WTC11 (cell line): Measurements from ENCODE around the gene ADAD2. TPM values are rescaled to one million over a fixed set of nuclear protein-coding genes. Genes with fewer than 3 reads are reported as not detected.

Experiments used
- ATAC-seq: fragments of 200-7000 bp; cut with Tn5 transposase; 2 replicates; pipeline ENCODE4 v1.10.0; 2021; ENCODE audit warnings: mild to moderate bottlenecking, moderate library complexity
- CTCF ChIA-PET: fragments of 300-600 bp; sonication (Branson Sonifier 250); formaldehyde crosslinking; loops from one replicate; lab custom pipeline; 2021; ENCODE audit warnings: antibody characterized with exemption; lab: Charles Lee
- POLR2A ChIA-PET: fragments of 350-600 bp; sonication (Branson Sonifier 250); formaldehyde crosslinking; loops from one replicate; lab custom pipeline; 2021; ENCODE audit warnings: antibody characterized with exemption; lab: Charles Lee
- DNase-seq: peaks from one replicate; pipeline ENCODE4 v3.0.0; 2021; ENCODE audit warnings: low spot score
- H3K27ac Mint-ChIP-seq: 2 replicates; pipeline ENCODE4 v1.8.0; 2021; ENCODE audit warnings: mixed read lengths
- H3K27me3 Mint-ChIP-seq: 2 replicates; pipeline ENCODE4 v1.8.0; 2021; ENCODE audit warnings: low read depth, mild to moderate bottlenecking, moderate library complexity, mixed read lengths
- H3K36me3 Mint-ChIP-seq: 2 replicates; pipeline ENCODE4 v1.8.0; 2021; ENCODE audit warnings: mixed read lengths
- H3K4me1 Mint-ChIP-seq: 2 replicates; pipeline ENCODE4 v1.8.0; 2022; ENCODE audit warnings: mixed read lengths
- H3K4me3 Mint-ChIP-seq: 2 replicates; pipeline ENCODE4 v1.8.0; 2021; ENCODE audit warnings: mild to moderate bottlenecking, moderate library complexity, mixed read lengths
- H3K9me3 Mint-ChIP-seq: 2 replicates; pipeline ENCODE4 v1.8.0; 2021; ENCODE audit warnings: mixed read lengths
- CBFB ChIP-seq: sonication (generic); formaldehyde crosslinking; IDR thresholded peaks from 2 replicates; pipeline ENCODE4 v1.8.1; 2022; ENCODE audit warnings: mild to moderate bottlenecking, low read depth, missing genetic modification reagents
- CREM ChIP-seq: sonication (generic); formaldehyde crosslinking; IDR thresholded peaks from 2 replicates; pipeline ENCODE4 v1.8.1; 2022; ENCODE audit warnings: mild to moderate bottlenecking, missing genetic modification reagents, moderate library complexity
- ESRRA ChIP-seq: sonication (generic); formaldehyde crosslinking; IDR thresholded peaks from 2 replicates; pipeline ENCODE4 v1.8.1; 2022; ENCODE audit warnings: mild to moderate bottlenecking, missing genetic modification reagents, borderline replicate concordance
- FOXJ3 ChIP-seq: sonication (generic); formaldehyde crosslinking; IDR thresholded peaks from 2 replicates; pipeline ENCODE4 v1.9.0; 2021; ENCODE audit warnings: missing genetic modification reagents, mild to moderate bottlenecking, borderline replicate concordance
- GTF2I ChIP-seq: fragments of 250-450 bp; sonication (Bioruptor Pico); conservative IDR thresholded peaks from 2 replicates; pipeline ENCODE4 v1.4.0; 2021; ENCODE audit warnings: mild to moderate bottlenecking
- JUN ChIP-seq: sonication (generic); formaldehyde crosslinking; IDR thresholded peaks from 2 replicates; pipeline ENCODE4 v1.8.0; 2023; ENCODE audit warnings: mild to moderate bottlenecking, missing genetic modification reagents
- KAT7 ChIP-seq: sonication (generic); formaldehyde crosslinking; IDR thresholded peaks from 2 replicates; pipeline ENCODE4 v1.8.1; 2023; ENCODE audit warnings: missing genetic modification reagents, mild to moderate bottlenecking, borderline replicate concordance
- NFATC4 ChIP-seq: fragments of 250-450 bp; sonication (Bioruptor Pico); IDR thresholded peaks from 2 replicates; pipeline ENCODE4 v1.9.0; 2021; ENCODE audit warnings: mild to moderate bottlenecking
- NR3C1 ChIP-seq: sonication (generic); formaldehyde crosslinking; conservative IDR thresholded peaks from 2 replicates; pipeline ENCODE4 v1.8.1; 2023; ENCODE audit warnings: low read depth, mild to moderate bottlenecking, missing genetic modification reagents
- RELA ChIP-seq: sonication (generic); formaldehyde crosslinking; IDR thresholded peaks from 2 replicates; pipeline ENCODE4 v1.8.1; 2022; ENCODE audit warnings: missing genetic modification reagents, mild to moderate bottlenecking, borderline replicate concordance
- RORB ChIP-seq: fragments of 250-450 bp; sonication (Bioruptor Pico); IDR thresholded peaks from 2 replicates; pipeline ENCODE4 v1.9.0; 2021; ENCODE audit warnings: mild to moderate bottlenecking
- SMAD4 ChIP-seq: sonication (generic); formaldehyde crosslinking; IDR thresholded peaks from 2 replicates; pipeline ENCODE4 v1.8.0; 2022; ENCODE audit warnings: mild to moderate bottlenecking, missing genetic modification reagents
- TEAD4 ChIP-seq: sonication (generic); formaldehyde crosslinking; IDR thresholded peaks from 2 replicates; pipeline ENCODE4 v1.8.0; 2022; ENCODE audit warnings: mild to moderate bottlenecking, missing genetic modification reagents
- TP53 ChIP-seq: sonication (generic); formaldehyde crosslinking; IDR thresholded peaks from 2 replicates; pipeline ENCODE4 v1.8.1; 2023; ENCODE audit warnings: mild to moderate bottlenecking, missing genetic modification reagents
- ZNF232 ChIP-seq: sonication (generic); formaldehyde crosslinking; IDR thresholded peaks from 2 replicates; pipeline ENCODE4 v1.8.0; 2022; ENCODE audit warnings: mild to moderate bottlenecking, missing genetic modification reagents
- ZNF416 ChIP-seq: fragments of 250-450 bp; sonication (Bioruptor Pico); IDR thresholded peaks from 2 replicates; pipeline ENCODE4 v1.9.0; 2021; ENCODE audit warnings: mild to moderate bottlenecking, inconsistent platforms
- total RNA-seq: library from RNA; stranded (reverse); gene quantifications from 3 replicates; pipeline ENCODE4 v1.2.3, GENCODE V29; 2021
- TF ChIP-seq, protein P1 (sequence below): sonication (generic); formaldehyde crosslinking; IDR thresholded peaks from 2 replicates; pipeline ENCODE4 v1.8.1; 2022; ENCODE audit warnings: missing genetic modification reagents, borderline replicate concordance
- TF ChIP-seq, protein P2 (sequence below): fragments of 250-450 bp; sonication (Bioruptor Pico); IDR thresholded peaks from 2 replicates; pipeline ENCODE4 v1.9.0; 2021; ENCODE audit warnings: mild to moderate bottlenecking, borderline replicate concordance
- TF ChIP-seq, protein P3 (sequence below): sonication (generic); formaldehyde crosslinking; IDR thresholded peaks from 2 replicates; pipeline ENCODE4 v1.8.1; 2023; ENCODE audit warnings: mild to moderate bottlenecking, missing genetic modification reagents
- TF ChIP-seq, protein P4 (sequence below): fragments of 250-450 bp; sonication (Bioruptor Pico); IDR thresholded peaks from 2 replicates; pipeline ENCODE4 v1.9.0; 2021; ENCODE audit warnings: moderate library complexity, mild to moderate bottlenecking, inconsistent platforms, borderline replicate concordance
- TF ChIP-seq, protein P5 (sequence below): sonication (generic); formaldehyde crosslinking; IDR thresholded peaks from 2 replicates; pipeline ENCODE4 v1.8.0; 2022; ENCODE audit warnings: mild to moderate bottlenecking, missing genetic modification reagents
- TF ChIP-seq, protein P6 (sequence below): fragments of 250-450 bp; sonication (Bioruptor Pico); IDR thresholded peaks from 2 replicates; pipeline ENCODE4 v2.1.2; 2022; ENCODE audit warnings: mild to moderate bottlenecking, moderate library complexity

ADAD2 gene
- total RNA-seq, 1 experiment from 2014 or later: 1.6 TPM

DNA sequence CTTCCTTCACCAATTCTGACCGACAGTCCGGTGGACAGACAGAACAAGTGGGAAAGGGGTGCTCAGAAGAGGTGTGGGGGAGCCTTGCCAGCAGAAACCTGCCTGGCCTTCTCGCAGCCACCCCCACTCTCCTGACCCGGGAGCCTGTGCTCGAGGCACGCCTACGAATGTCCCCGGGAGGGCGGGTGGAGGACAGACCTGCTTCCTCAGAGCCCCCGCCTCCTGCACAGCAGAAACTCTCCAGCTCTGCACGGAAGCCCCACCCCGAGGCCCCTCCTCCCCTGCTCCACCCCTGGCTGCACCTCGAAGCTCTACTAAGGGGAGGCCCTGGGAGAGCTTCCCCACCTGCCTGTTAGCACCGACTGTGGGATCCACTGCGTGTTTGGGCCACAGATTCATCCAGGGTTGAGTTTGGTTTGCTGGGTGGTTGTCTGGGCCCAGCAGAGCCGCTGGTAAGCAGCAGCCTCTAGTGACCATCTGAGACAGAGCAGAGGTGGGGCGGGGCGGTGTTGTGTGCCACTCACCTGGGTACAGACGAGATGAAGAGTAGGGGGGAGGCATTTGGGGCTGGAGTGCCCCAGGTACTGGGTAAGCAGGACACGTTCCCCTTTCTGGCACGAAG is 10.3 kb upstream of the ADAD2 start:
- peaks cover 6% of the 10 kb centered on the region; the same call in 1 of the 2 replicates for H3K4me1 Mint-ChIP-seq
- POLR2A ChIA-PET: interaction anchor here (0.6 kb wide), 1 partner anchor 50 kb away, joined by 3 read pairs; no protein-coding TSS in a partner anchor
- TF ChIP-seq, protein P1, sequence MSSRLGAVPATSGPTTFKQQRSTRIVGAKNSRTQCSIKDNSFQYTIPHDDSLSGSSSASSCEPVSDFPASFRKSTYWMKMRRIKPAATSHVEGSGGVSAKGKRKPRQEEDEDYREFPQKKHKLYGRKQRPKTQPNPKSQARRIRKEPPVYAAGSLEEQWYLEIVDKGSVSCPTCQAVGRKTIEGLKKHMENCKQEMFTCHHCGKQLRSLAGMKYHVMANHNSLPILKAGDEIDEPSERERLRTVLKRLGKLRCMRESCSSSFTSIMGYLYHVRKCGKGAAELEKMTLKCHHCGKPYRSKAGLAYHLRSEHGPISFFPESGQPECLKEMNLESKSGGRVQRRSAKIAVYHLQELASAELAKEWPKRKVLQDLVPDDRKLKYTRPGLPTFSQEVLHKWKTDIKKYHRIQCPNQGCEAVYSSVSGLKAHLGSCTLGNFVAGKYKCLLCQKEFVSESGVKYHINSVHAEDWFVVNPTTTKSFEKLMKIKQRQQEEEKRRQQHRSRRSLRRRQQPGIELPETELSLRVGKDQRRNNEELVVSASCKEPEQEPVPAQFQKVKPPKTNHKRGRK (CRISPR knock-in tag): no peak
- no peak for TF ChIP-seq NFATC4 (CRISPR knock-in tag)
- TF ChIP-seq, protein P2, sequence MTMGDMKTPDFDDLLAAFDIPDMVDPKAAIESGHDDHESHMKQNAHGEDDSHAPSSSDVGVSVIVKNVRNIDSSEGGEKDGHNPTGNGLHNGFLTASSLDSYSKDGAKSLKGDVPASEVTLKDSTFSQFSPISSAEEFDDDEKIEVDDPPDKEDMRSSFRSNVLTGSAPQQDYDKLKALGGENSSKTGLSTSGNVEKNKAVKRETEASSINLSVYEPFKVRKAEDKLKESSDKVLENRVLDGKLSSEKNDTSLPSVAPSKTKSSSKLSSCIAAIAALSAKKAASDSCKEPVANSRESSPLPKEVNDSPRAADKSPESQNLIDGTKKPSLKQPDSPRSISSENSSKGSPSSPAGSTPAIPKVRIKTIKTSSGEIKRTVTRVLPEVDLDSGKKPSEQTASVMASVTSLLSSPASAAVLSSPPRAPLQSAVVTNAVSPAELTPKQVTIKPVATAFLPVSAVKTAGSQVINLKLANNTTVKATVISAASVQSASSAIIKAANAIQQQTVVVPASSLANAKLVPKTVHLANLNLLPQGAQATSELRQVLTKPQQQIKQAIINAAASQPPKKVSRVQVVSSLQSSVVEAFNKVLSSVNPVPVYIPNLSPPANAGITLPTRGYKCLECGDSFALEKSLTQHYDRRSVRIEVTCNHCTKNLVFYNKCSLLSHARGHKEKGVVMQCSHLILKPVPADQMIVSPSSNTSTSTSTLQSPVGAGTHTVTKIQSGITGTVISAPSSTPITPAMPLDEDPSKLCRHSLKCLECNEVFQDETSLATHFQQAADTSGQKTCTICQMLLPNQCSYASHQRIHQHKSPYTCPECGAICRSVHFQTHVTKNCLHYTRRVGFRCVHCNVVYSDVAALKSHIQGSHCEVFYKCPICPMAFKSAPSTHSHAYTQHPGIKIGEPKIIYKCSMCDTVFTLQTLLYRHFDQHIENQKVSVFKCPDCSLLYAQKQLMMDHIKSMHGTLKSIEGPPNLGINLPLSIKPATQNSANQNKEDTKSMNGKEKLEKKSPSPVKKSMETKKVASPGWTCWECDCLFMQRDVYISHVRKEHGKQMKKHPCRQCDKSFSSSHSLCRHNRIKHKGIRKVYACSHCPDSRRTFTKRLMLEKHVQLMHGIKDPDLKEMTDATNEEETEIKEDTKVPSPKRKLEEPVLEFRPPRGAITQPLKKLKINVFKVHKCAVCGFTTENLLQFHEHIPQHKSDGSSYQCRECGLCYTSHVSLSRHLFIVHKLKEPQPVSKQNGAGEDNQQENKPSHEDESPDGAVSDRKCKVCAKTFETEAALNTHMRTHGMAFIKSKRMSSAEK (CRISPR knock-in tag): no peak
- no peak for TF ChIP-seq TP53 (CRISPR knock-in tag)
- no peak for TF ChIP-seq NR3C1 (CRISPR knock-in tag)
- TF ChIP-seq ZNF416 (CRISPR knock-in tag): no peak
- no peak for TF ChIP-seq RELA (CRISPR knock-in tag)
- no peaks in the 10 kb centered on the region for H3K9me3 Mint-ChIP-seq
- no peak overlapping the region for H3K4me3 Mint-ChIP-seq
- CTCF ChIA-PET: no interaction called here
- H3K27me3 Mint-ChIP-seq: no peaks in the 10 kb centered on the region
- no peak for ATAC-seq
- no peak overlapping the region for H3K27ac Mint-ChIP-seq
- peaks cover 28% of the 10 kb centered on the region; the same call in 1 of the 2 replicates for H3K36me3 Mint-ChIP-seq
- DNase-seq: no peak

DNA sequence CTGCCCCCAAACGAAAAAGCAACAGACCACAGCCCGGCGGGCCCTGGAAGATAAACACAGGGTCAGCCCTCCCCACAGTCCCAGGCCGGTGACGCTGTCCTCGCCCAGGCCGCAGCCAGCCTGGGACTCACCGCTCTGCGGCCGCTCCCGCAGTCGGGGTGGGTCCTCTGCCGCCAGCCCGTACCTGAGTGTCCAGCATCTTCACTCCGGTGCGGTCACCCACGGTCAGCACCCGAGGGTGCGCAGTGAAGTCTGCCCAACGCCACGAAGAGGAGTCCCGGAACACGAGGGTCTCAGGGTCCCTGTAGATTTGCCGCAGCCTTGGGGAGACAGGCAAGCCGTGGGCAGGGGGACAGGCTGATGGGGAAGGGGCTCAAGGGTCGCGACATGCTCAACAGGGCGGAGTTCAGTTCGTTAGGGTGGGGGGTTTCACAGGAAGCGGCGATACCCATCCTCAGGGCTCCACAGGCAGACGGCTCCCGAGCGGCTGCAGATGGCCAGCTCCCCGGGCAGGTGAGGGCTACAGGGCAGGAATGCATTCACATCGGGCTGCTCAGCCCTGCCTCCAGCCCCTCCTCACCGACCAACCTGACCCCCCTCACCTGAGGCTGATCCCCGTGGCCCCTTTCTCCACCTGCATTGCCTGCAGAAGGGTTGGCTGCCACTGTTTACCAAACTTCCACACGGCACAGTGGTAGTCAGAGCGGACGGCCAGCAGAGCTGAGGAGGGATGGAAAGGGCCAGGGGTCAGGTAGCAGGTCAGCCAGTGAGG is 9.6 kb upstream of the ADAD2 start:
- Mint-ChIP-seq H3K36me3 (peaks cover 28% of the 10 kb centered on the region; the same call in 1 of the 2 replicates), H3K9me3 (no peaks in the 10 kb centered on the region), H3K4me3 (no peak overlapping the region), H3K4me1 (peaks cover 9% of the 10 kb centered on the region; the same call in 1 of the 2 replicates), H3K27me3 (no peaks in the 10 kb centered on the region), H3K27ac (no peak overlapping the region)
- ATAC-seq: no peak
- DNase-seq: no peak
- CTCF ChIA-PET: no interaction called here
- POLR2A ChIA-PET: no interaction called here
- no peak for TF ChIP-seq ESRRA (CRISPR knock-in tag)
- TF ChIP-seq ZNF232: no peak
- TF ChIP-seq, protein P3, sequence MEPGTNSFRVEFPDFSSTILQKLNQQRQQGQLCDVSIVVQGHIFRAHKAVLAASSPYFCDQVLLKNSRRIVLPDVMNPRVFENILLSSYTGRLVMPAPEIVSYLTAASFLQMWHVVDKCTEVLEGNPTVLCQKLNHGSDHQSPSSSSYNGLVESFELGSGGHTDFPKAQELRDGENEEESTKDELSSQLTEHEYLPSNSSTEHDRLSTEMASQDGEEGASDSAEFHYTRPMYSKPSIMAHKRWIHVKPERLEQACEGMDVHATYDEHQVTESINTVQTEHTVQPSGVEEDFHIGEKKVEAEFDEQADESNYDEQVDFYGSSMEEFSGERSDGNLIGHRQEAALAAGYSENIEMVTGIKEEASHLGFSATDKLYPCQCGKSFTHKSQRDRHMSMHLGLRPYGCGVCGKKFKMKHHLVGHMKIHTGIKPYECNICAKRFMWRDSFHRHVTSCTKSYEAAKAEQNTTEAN (CRISPR knock-in tag): no peak
- no peak for TF ChIP-seq CBFB (CRISPR knock-in tag)
- no peak for TF ChIP-seq KAT7 (CRISPR knock-in tag)
- TF ChIP-seq, protein P4, sequence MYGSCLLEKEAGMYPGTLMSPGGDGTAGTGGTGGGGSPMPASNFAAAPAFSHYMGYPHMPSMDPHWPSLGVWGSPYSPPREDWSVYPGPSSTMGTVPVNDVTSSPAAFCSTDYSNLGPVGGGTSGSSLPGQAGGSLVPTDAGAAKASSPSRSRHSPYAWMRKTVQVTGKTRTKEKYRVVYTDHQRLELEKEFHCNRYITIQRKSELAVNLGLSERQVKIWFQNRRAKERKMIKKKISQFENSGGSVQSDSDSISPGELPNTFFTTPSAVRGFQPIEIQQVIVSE: no peak
- TF ChIP-seq FOXJ3 (CRISPR knock-in tag): no peak
- TF ChIP-seq GTF2I (CRISPR knock-in tag): no peak
- TF ChIP-seq CREM (CRISPR knock-in tag): no peak
- TF ChIP-seq, protein P5, sequence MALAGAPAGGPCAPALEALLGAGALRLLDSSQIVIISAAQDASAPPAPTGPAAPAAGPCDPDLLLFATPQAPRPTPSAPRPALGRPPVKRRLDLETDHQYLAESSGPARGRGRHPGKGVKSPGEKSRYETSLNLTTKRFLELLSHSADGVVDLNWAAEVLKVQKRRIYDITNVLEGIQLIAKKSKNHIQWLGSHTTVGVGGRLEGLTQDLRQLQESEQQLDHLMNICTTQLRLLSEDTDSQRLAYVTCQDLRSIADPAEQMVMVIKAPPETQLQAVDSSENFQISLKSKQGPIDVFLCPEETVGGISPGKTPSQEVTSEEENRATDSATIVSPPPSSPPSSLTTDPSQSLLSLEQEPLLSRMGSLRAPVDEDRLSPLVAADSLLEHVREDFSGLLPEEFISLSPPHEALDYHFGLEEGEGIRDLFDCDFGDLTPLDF: no peak
- TF ChIP-seq JUN (CRISPR knock-in tag): no peak
- TF ChIP-seq, protein P6, sequence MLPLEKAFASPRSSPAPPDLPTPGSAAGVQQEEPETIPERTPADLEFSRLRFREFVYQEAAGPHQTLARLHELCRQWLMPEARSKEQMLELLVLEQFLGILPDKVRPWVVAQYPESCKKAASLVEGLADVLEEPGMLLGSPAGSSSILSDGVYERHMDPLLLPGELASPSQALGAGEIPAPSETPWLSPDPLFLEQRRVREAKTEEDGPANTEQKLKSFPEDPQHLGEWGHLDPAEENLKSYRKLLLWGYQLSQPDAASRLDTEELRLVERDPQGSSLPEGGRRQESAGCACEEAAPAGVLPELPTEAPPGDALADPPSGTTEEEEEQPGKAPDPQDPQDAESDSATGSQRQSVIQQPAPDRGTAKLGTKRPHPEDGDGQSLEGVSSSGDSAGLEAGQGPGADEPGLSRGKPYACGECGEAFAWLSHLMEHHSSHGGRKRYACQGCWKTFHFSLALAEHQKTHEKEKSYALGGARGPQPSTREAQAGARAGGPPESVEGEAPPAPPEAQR (CRISPR knock-in tag): no peak
- no peak for TF ChIP-seq TEAD4
- no peak for TF ChIP-seq SMAD4 (CRISPR knock-in tag)
- no peak for TF ChIP-seq RORB (CRISPR knock-in tag)
